ENCODE data around the gene TBXA2R.

GRCh38 chr19:3556423-3556977 is 50.2 kb downstream of the TBXA2R start:
- TF ChIP-seq CTCF (conservative IDR thresholded peaks at IDR 0.05; ENCODE audit: low read length) = no peak
- no peak for TF ChIP-seq EZH2phosphoT487 (IDR thresholded peaks at IDR 0.05; ENCODE audit: borderline replicate concordance)

Measured in Loucy (cell line).